PFSK-1 (cell line): ENCODE measurements around the gene HPSE.

Experiments used
- FOXP2 ChIP-seq: optimal IDR thresholded peaks from 2 replicates; pipeline ENCODE3; 2011; ENCODE audit warnings: borderline replicate concordance, control low read depth, inconsistent platforms; ENCODE audit not compliant: insufficient read depth; ENCODE audit errors: extremely low read length, extremely low read depth
- POLR2AphosphoS5 ChIP-seq: IDR thresholded peaks from 2 replicates; pipeline ENCODE4 v1.6.1; 2012; ENCODE audit warnings: low read depth, mild to moderate bottlenecking, control low read depth, low read length, moderate library complexity
- SIN3A ChIP-seq: IDR thresholded peaks from 2 replicates; pipeline ENCODE4 v1.6.1; 2012; ENCODE audit warnings: mild to moderate bottlenecking, low read length, moderate library complexity, borderline replicate concordance; ENCODE audit not compliant: insufficient read depth
- TAF1 ChIP-seq: IDR thresholded peaks from 2 replicates; pipeline ENCODE4 v1.6.1; 2012; ENCODE audit warnings: low read length, control low read depth, borderline replicate concordance; ENCODE audit not compliant: insufficient read depth
- TF ChIP-seq, protein P1 (sequence below), 2 experiments: IDR thresholded peaks; 2 replicates each; pipeline versions ENCODE4 v1.6.1 to v1.8.0; 2011 to 2012; ENCODE audit warnings: low read depth in 2 of 2, low read length in 2 of 2, control low read depth in 1 of 2, inconsistent platforms in 1 of 2, mild to moderate bottlenecking in 1 of 2, moderate library complexity in 1 of 2; ENCODE audit not compliant: insufficient read depth in 1 of 2

Gene HPSE

DNA sequence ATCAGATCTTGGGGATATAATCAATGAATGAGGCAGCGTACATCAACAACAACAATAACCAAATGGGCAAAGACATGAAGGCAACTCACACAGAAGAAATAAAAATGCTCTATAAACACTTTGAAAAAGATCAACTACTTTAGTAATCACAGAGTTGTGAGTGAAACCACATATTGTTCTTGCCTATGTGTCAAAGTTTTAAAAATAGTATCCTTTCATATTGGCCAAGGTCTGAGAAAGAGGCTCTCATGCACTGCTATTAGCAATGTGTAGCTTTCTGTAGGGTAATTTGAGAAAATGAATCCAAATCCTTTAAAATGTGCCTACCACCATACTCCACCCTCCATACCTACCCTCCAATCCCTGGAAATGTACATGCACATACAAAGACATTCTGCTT, 75.1 kb downstream of the HPSE start:
- TF ChIP-seq SIN3A, result no peak
- no peak for TF ChIP-seq FOXP2
- TF ChIP-seq POLR2AphosphoS5, result no peak
- TF ChIP-seq, protein P1, sequence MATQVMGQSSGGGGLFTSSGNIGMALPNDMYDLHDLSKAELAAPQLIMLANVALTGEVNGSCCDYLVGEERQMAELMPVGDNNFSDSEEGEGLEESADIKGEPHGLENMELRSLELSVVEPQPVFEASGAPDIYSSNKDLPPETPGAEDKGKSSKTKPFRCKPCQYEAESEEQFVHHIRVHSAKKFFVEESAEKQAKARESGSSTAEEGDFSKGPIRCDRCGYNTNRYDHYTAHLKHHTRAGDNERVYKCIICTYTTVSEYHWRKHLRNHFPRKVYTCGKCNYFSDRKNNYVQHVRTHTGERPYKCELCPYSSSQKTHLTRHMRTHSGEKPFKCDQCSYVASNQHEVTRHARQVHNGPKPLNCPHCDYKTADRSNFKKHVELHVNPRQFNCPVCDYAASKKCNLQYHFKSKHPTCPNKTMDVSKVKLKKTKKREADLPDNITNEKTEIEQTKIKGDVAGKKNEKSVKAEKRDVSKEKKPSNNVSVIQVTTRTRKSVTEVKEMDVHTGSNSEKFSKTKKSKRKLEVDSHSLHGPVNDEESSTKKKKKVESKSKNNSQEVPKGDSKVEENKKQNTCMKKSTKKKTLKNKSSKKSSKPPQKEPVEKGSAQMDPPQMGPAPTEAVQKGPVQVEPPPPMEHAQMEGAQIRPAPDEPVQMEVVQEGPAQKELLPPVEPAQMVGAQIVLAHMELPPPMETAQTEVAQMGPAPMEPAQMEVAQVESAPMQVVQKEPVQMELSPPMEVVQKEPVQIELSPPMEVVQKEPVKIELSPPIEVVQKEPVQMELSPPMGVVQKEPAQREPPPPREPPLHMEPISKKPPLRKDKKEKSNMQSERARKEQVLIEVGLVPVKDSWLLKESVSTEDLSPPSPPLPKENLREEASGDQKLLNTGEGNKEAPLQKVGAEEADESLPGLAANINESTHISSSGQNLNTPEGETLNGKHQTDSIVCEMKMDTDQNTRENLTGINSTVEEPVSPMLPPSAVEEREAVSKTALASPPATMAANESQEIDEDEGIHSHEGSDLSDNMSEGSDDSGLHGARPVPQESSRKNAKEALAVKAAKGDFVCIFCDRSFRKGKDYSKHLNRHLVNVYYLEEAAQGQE (IDR thresholded peaks at IDR 0.05; ENCODE audit: insufficient read depth in 1 of 2, low read depth in 2 of 2, low read length in 2 of 2), result no peak
- TF ChIP-seq TAF1, result no peak

- no peak for TF ChIP-seq POLR2AphosphoS5
- no peak for TF ChIP-seq SIN3A
- no peak for TF ChIP-seq FOXP2
- no peak for TF ChIP-seq TAF1
- TF ChIP-seq, protein P1 (IDR thresholded peaks at IDR 0.05; ENCODE audit: insufficient read depth in 1 of 2, low read depth in 2 of 2, low read length in 2 of 2), result no peak
Observed at GRCh38 chr4:83258461-83258860, 76.2 kb downstream of the HPSE start.

DNA sequence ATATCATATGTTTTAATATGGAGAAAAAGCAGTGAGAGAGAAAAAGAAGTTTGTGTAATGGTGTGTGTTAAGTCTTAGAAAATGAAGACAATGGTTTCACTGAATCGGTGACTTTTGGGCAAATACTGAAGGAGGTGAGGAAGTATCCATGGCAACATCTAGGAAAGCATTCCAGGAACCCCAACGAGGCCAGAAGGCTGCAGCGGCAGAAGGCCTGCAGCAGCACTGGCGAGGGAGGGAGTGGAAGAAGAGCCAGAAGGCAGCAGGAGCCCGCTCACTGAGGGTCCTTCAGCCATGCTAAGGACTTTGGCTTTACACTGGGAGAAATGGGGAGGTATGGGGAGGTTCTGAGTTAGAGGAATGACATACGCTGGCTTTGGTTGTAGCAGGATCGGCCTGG, 76.8 kb downstream of the HPSE start:
- no peak for TF ChIP-seq POLR2AphosphoS5
- no peak for TF ChIP-seq FOXP2
- TF ChIP-seq, protein P1 (IDR thresholded peaks at IDR 0.05; ENCODE audit: insufficient read depth in 1 of 2, low read depth in 2 of 2, low read length in 2 of 2), result no peak
- no peak for TF ChIP-seq SIN3A
- TF ChIP-seq TAF1, result no peak

- TF ChIP-seq POLR2AphosphoS5, result no peak
- TF ChIP-seq SIN3A, result no peak
- no peak for TF ChIP-seq FOXP2
- TF ChIP-seq, protein P1 (IDR thresholded peaks at IDR 0.05; ENCODE audit: insufficient read depth in 1 of 2, low read depth in 2 of 2, low read length in 2 of 2), result no peak
- no peak for TF ChIP-seq TAF1
Observed at GRCh38 chr4:83255584-83255983, 79.1 kb downstream of the HPSE start.
